NCI-H2227 treated with DMSO at 0.1 percent for 48 hours (cell line): ENCODE results near the gene CNN1.
"Not testable (repeated sequence)": the region's sequence is repeated elsewhere in the genome, so short reads cannot be mapped to it uniquely, and the experiment has no call there.

Experiments
- DNase-seq: peaks from one replicate; lab custom pipeline; 2025; lab: John Stamatoyannopoulos, UW

The CNN1 gene

GRCh38 chr19:11566164-11566563 lies 27.5 kb downstream of the CNN1 start:
- no peak for DNase-seq

GRCh38 chr19:11570039-11570462 lies 31.4 kb downstream of the CNN1 start:
- no peak for DNase-seq

GRCh38 chr19:11573354-11573753 lies 34.7 kb downstream of the CNN1 start:
- not testable (repeated sequence) for DNase-seq

GRCh38 chr19:11573763-11574162 lies 35.1 kb downstream of the CNN1 start:
- not testable (repeated sequence) for DNase-seq

- no peak for DNase-seq
Observed at GRCh38 chr19:11574689-11575088, 36.0 kb downstream of the CNN1 start.

GRCh38 chr19:11576227-11576626 lies 37.6 kb downstream of the CNN1 start:
- DNase-seq = no peak

- DNase-seq = no peak
Observed at GRCh38 chr19:11577451-11578257, 39.0 kb downstream of the CNN1 start, which contains the start of gene ACP5. Gene ACP5, minus strand, starts transcription at chr19:11577645. Its CDS starts 328 bp downstream, at chr19:11577317.

- no peak for DNase-seq
Observed at GRCh38 chr19:11578258-11579142, 39.8 kb downstream of the CNN1 start.

GRCh38 chr19:11580116-11580515 lies 41.5 kb downstream of the CNN1 start:
- no peak for DNase-seq

GRCh38 chr19:11581740-11582139 lies 43.1 kb downstream of the CNN1 start:
- peak; percentile 17 for DNase-seq

GRCh38 chr19:11586331-11586730 lies 47.7 kb downstream of the CNN1 start:
- DNase-seq = no peak

- peak; percentile 48 for DNase-seq
Observed at GRCh38 chr19:11587302-11587974, 48.8 kb downstream of the CNN1 start.

- DNase-seq = no peak
Observed at GRCh38 chr19:11587975-11588631, 49.5 kb downstream of the CNN1 start.

- no peak for DNase-seq
Observed at GRCh38 chr19:11594084-11594483, 55.4 kb downstream of the CNN1 start.

- DNase-seq = no peak
Observed at GRCh38 chr19:11596156-11596555, 57.5 kb downstream of the CNN1 start.

GRCh38 chr19:11597202-11598102 lies 58.8 kb downstream of the CNN1 start, which contains the start of gene ZNF627:
Gene ZNF627, plus strand, starts transcription at chr19:11597483. Its CDS starts 145 bp downstream, at chr19:11597628.
- DNase-seq = peak; percentile 92

- no peak for DNase-seq
Observed at GRCh38 chr19:11598103-11598483, 59.4 kb downstream of the CNN1 start.

- DNase-seq = no peak
Observed at GRCh38 chr19:11598746-11599145, 60.1 kb downstream of the CNN1 start.

GRCh38 chr19:11599704-11600103 lies 61.1 kb downstream of the CNN1 start:
- not testable (repeated sequence) for DNase-seq
